ENCODE measurements around the gene PCDH8.

Gene PCDH8

GRCh38 chr13:52848455-52849195 lies at the start of gene PCDH8:
PCDH8 (minus strand) TSS chr13:52848640; CDS start chr13:52848436, 204 bp downstream.
- DNase-seq = no peak

GRCh38 chr13:52896827-52897659 lies 48.6 kb upstream of the PCDH8 start:
- DNase-seq = no peak

GRCh38 chr13:52894413-52894812 lies 46.0 kb upstream of the PCDH8 start:
- DNase-seq = no peak

- DNase-seq = no peak
Measured at GRCh38 chr13:52892925-52893324, 44.5 kb upstream of the PCDH8 start.

- no peak for DNase-seq
Measured at GRCh38 chr13:52891706-52892105, 43.3 kb upstream of the PCDH8 start.

- DNase-seq = no peak
Measured at GRCh38 chr13:52887165-52887564, 38.7 kb upstream of the PCDH8 start.

GRCh38 chr13:52885141-52885540 lies 36.7 kb upstream of the PCDH8 start:
- DNase-seq = no peak

GRCh38 chr13:52884429-52885010 lies 36.1 kb upstream of the PCDH8 start:
- DNase-seq = no peak

GRCh38 chr13:52882785-52883184 lies 34.3 kb upstream of the PCDH8 start:
- DNase-seq = no peak

GRCh38 chr13:52879950-52880741 lies 31.7 kb upstream of the PCDH8 start:
- no peak for DNase-seq

GRCh38 chr13:52878831-52879230 lies 30.4 kb upstream of the PCDH8 start:
- no peak for DNase-seq

GRCh38 chr13:52870143-52870542 lies 21.7 kb upstream of the PCDH8 start:
- DNase-seq = no peak

- no peak for DNase-seq
Measured at GRCh38 chr13:52869621-52870020, 21.2 kb upstream of the PCDH8 start.

- DNase-seq = no peak
Measured at GRCh38 chr13:52869050-52869449, 20.6 kb upstream of the PCDH8 start.

GRCh38 chr13:52868190-52868589 lies 19.8 kb upstream of the PCDH8 start:
- no peak for DNase-seq

GRCh38 chr13:52864941-52865340 lies 16.5 kb upstream of the PCDH8 start:
- DNase-seq = no peak

- no peak for DNase-seq
Measured at GRCh38 chr13:52862358-52863206, 14.1 kb upstream of the PCDH8 start.

- DNase-seq = no peak
Measured at GRCh38 chr13:52852444-52852843, 4.0 kb upstream of the PCDH8 start.

GRCh38 chr13:52851137-52851962 lies 2.9 kb upstream of the PCDH8 start:
- no peak for DNase-seq

GRCh38 chr13:52850396-52851136 lies 2.1 kb upstream of the PCDH8 start:
- DNase-seq = no peak

GRCh38 chr13:52850072-52850395 lies 1.6 kb upstream of the PCDH8 start:
- no peak for DNase-seq

All from T1000 (cell line).